HFFc6 (cell line): ENCODE data around the gene N4BP2L2. TPM values are rescaled to one million over a fixed set of nuclear protein-coding genes. Genes with fewer than 3 reads are reported as not detected.

Source experiments
- DNase-seq: peaks from one replicate; pipeline ENCODE4 v3.0.0-alpha.2; 2018
- H3K27ac Mint-ChIP-seq: 2 replicates; pipeline ENCODE4 v1.8.0; 2020; ENCODE audit warnings: mild to moderate bottlenecking, mixed read lengths
- H3K27me3 Mint-ChIP-seq: 2 replicates; pipeline ENCODE4 v1.8.0; 2021; ENCODE audit warnings: mild to moderate bottlenecking, moderate library complexity, mixed read lengths; ENCODE audit not compliant: insufficient read depth
- H3K36me3 Mint-ChIP-seq: 2 replicates; pipeline ENCODE4 v1.8.0; 2021; ENCODE audit warnings: low read depth, mixed read lengths
- H3K4me1 Mint-ChIP-seq: 2 replicates; pipeline ENCODE4 v1.8.0; 2020; ENCODE audit warnings: low read depth, mixed read lengths
- H3K4me3 Mint-ChIP-seq: 2 replicates; pipeline ENCODE4 v1.8.0; 2020; ENCODE audit warnings: mild to moderate bottlenecking, moderate library complexity, mixed read lengths
- H3K9me3 Mint-ChIP-seq: 2 replicates; pipeline ENCODE4 v1.8.0; 2020; ENCODE audit warnings: mild to moderate bottlenecking, mixed read lengths
- CTCF ChIP-seq: fragments of 200-600 bp; sonication (generic); IDR thresholded peaks from 2 replicates; pipeline ENCODE4 v1.5.0; 2021; ENCODE audit warnings: antibody characterized with exemption, mild to moderate bottlenecking
- total RNA-seq, 6 experiments: library from RNA; stranded (reverse); fragmentation: NEBNext Ultra II Directional; extraction: Animal tissue kit (Norgen Biotek cat#: 25700); gene quantifications; 2 replicates in 1 of 6; 3 replicates in 5 of 6; pipeline ENCODE4 v1.2.3, GENCODE V29; 2021

Gene N4BP2L2
- total RNA-seq, 6 experiments from 2014 or later, result 44.7 to 57.9 (median 50.4) TPM

DNA sequence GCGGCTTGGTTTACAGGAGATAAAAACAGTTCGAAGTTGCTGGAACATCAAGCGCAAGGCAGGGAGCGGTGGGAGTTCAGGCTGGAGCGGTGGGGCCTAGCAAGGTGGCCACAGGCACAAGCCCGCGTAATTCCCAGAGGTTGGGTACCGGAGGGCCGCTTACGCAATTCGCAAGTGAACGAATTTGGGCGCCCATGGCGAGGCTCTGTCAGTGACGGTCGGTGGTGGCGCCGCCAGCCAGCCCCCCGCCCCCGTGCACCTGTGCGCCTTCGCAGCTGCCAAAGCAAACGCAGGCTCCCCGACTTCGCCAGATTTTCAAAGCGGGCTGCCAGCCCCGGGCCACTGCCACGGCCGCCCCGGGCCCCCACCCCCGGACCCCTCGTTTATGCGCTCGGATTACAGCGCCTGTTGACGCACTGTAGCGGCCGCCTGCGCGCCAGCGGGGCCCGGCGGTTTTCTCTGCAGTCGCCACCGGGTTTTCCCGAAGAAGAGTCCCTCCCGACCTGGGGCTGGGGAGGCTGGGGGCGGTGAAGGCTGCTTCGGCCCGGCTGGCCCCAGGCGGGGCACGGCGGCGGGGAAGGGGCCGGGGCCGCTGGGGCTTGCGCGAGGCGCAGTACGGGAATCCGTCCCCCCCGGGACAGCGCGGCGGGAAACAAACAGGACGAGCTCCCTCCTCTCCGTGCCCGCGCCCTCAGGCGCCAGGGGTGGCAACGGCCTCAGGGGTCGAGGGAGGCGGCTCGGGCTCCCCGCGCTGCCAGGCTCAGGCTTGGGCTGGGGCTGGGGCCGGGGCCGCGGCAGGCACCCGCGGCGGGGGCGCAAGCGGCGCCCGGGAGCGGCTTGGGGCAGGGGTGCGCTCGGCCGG is 111.4 kb downstream of the N4BP2L2 start:
- TF ChIP-seq CTCF, result no peak
- H3K9me3 Mint-ChIP-seq, result no peaks in the 10 kb centered on the region
- peak overlapping the region; percentile 77 for H3K4me3 Mint-ChIP-seq
- H3K27me3 Mint-ChIP-seq, result peaks cover 4% of the 10 kb centered on the region; the same call in 1 of the 2 replicates
- peaks cover 9% of the 10 kb centered on the region for H3K36me3 Mint-ChIP-seq
- H3K27ac Mint-ChIP-seq, result no peak overlapping the region
- peaks cover 20% of the 10 kb centered on the region for H3K4me1 Mint-ChIP-seq
- no peak for DNase-seq

- no peaks in the 10 kb centered on the region for H3K9me3 Mint-ChIP-seq
- peaks cover 20% of the 10 kb centered on the region for H3K4me1 Mint-ChIP-seq
- H3K27ac Mint-ChIP-seq, result peak overlapping the region; percentile 64; the same call in 1 of the 2 replicates
- no peak for TF ChIP-seq CTCF
- DNase-seq, result no peak
- peaks cover 9% of the 10 kb centered on the region for H3K36me3 Mint-ChIP-seq
- peaks cover 4% of the 10 kb centered on the region; the same call in 1 of the 2 replicates for H3K27me3 Mint-ChIP-seq
- H3K4me3 Mint-ChIP-seq, result peak overlapping the region; percentile 77
Measured at GRCh38 chr13:32426191-32426989, 112.2 kb downstream of the N4BP2L2 start.

DNA sequence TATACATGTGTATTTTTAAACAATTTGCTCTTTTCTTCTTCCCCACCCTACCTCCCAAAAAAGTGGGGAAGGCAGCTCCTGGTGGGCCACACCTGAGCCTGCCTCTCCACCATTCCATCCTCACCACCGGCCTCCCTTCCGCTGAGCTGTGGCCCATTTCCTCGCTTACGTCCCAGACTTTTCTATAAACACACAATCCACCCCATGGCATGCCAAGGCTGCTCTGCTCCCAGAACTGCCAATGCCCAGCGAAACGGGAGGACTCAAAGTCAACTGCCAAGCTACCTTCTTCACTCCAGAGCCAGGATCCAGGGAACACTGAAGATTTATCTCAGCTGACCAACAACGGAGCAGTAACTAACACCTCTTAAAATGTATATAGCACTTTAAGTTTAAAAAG is 113.4 kb downstream of the N4BP2L2 start:
- H3K9me3 Mint-ChIP-seq, result peaks cover 2% of the 10 kb centered on the region
- no peak overlapping the region for H3K27ac Mint-ChIP-seq

GRCh38 chr13:32423592-32423991 is 115.0 kb downstream of the N4BP2L2 start:
- DNase-seq, result no peak
- no peak for TF ChIP-seq CTCF
- H3K27ac Mint-ChIP-seq, result no peak overlapping the region
- peaks cover 15% of the 10 kb centered on the region for H3K9me3 Mint-ChIP-seq
- peaks cover 18% of the 10 kb centered on the region for H3K4me1 Mint-ChIP-seq
- H3K27me3 Mint-ChIP-seq, result peaks cover 10% of the 10 kb centered on the region; the same call in 1 of the 2 replicates
- H3K4me3 Mint-ChIP-seq, result no peak overlapping the region
- H3K36me3 Mint-ChIP-seq, result peaks cover 28% of the 10 kb centered on the region

More for the DNA sequence above, 113.4 kb downstream of the N4BP2L2 start:
- DNase-seq, result no peak
- no peak overlapping the region for H3K4me3 Mint-ChIP-seq
- H3K36me3 Mint-ChIP-seq, result peaks cover 15% of the 10 kb centered on the region
- peaks cover 5% of the 10 kb centered on the region; the same call in 1 of the 2 replicates for H3K27me3 Mint-ChIP-seq
- TF ChIP-seq CTCF, result no peak
- peaks cover 20% of the 10 kb centered on the region for H3K4me1 Mint-ChIP-seq

- no peak for DNase-seq
Measured at GRCh38 chr13:32419862-32420261, 118.7 kb downstream of the N4BP2L2 start.

More at GRCh38 chr13:32419862-32420261, 118.7 kb downstream of the N4BP2L2 start:
- no peak for TF ChIP-seq CTCF
- peaks cover 6% of the 10 kb centered on the region for H3K27me3 Mint-ChIP-seq
- peaks cover 28% of the 10 kb centered on the region for H3K36me3 Mint-ChIP-seq
- peaks cover 26% of the 10 kb centered on the region for H3K9me3 Mint-ChIP-seq
- no peaks in the 10 kb centered on the region for H3K4me1 Mint-ChIP-seq
- no peak overlapping the region for H3K4me3 Mint-ChIP-seq
- H3K27ac Mint-ChIP-seq, result no peak overlapping the region
